KMS-11 (cell line): Measurements from ENCODE around the gene SMPD3.

Experiments used
- H2AFZ ChIP-seq: fragments of 200-600 bp; sonication (generic); 2 replicates; pipeline ENCODE4 v1.6.1; 2016; ENCODE audit warnings: antibody characterized with exemption, mixed run types, low read depth
- H3K27ac ChIP-seq: fragments of 200-600 bp; sonication (generic); 2 replicates; pipeline ENCODE4 v1.6.1; 2016; ENCODE audit warnings: mild to moderate bottlenecking, mixed run types
- H3K27me3 ChIP-seq: fragments of 200-600 bp; sonication (generic); 2 replicates; pipeline ENCODE4 v1.6.1; 2017; ENCODE audit warnings: mild to moderate bottlenecking, low read depth, mixed run types, moderate library complexity; ENCODE audit not compliant: insufficient read depth
- H3K36me3 ChIP-seq: fragments of 200-600 bp; sonication (generic); 2 replicates; pipeline ENCODE4 v1.6.1; 2017; ENCODE audit warnings: mild to moderate bottlenecking, mixed run types; ENCODE audit not compliant: insufficient read depth
- H3K4me1 ChIP-seq: fragments of 200-600 bp; sonication (generic); 2 replicates; pipeline ENCODE4 v1.6.1; 2016; ENCODE audit warnings: mild to moderate bottlenecking, low read depth, mixed run types; ENCODE audit not compliant: poor library complexity, severe bottlenecking
- H3K4me2 ChIP-seq: fragments of 200-600 bp; sonication (generic); 2 replicates; pipeline ENCODE4 v1.7.0; 2016; ENCODE audit warnings: mild to moderate bottlenecking, mixed run types
- H3K4me3 ChIP-seq: fragments of 200-600 bp; sonication (generic); IDR thresholded peaks from 2 replicates; pipeline ENCODE4 v1.6.1; 2017; ENCODE audit warnings: low read depth, low read length, mixed read lengths; ENCODE audit not compliant: insufficient read depth
- H3K79me2 ChIP-seq: fragments of 200-600 bp; sonication (generic); 2 replicates; pipeline ENCODE4 v1.6.1; 2016; ENCODE audit warnings: low read depth, mixed run types; ENCODE audit not compliant: insufficient read depth
- H3K9ac ChIP-seq: fragments of 200-600 bp; sonication (generic); 2 replicates; pipeline ENCODE4 v1.6.1; 2016; ENCODE audit warnings: mild to moderate bottlenecking, mixed run types
- H4K20me1 ChIP-seq: fragments of 200-600 bp; sonication (generic); 2 replicates; pipeline ENCODE4 v1.6.1; 2016; ENCODE audit warnings: mild to moderate bottlenecking, mixed run types; ENCODE audit not compliant: insufficient read depth
- CTCF ChIP-seq: fragments of 200-600 bp; sonication (generic); conservative IDR thresholded peaks from 2 replicates; pipeline ENCODE4 v1.6.1; 2017; ENCODE audit warnings: low read depth, mild to moderate bottlenecking, antibody characterized with exemption, low read length, moderate library complexity, mixed read lengths

The SMPD3 gene

GRCh38 chr16:68361485-68361884 is 86.8 kb downstream of the SMPD3 start:
- H3K36me3 ChIP-seq, result no peaks in the 10 kb centered on the region
- no peak overlapping the region for H2AFZ ChIP-seq
- no peak overlapping the region for H3K27ac ChIP-seq
- no peaks in the 10 kb centered on the region for H4K20me1 ChIP-seq
- no peak overlapping the region for H3K4me3 ChIP-seq
- no peaks in the 10 kb centered on the region for H3K27me3 ChIP-seq
- H3K4me2 ChIP-seq, result no peak overlapping the region
- H3K79me2 ChIP-seq, result no peaks in the 10 kb centered on the region
- peaks cover 29% of the 10 kb centered on the region for H3K4me1 ChIP-seq
- H3K9ac ChIP-seq, result no peak overlapping the region
- TF ChIP-seq CTCF, result no peak

GRCh38 chr16:68360956-68361355 is 87.4 kb downstream of the SMPD3 start:
- H3K4me1 ChIP-seq, result peaks cover 28% of the 10 kb centered on the region
- H3K36me3 ChIP-seq, result no peaks in the 10 kb centered on the region
- no peak overlapping the region for H3K27ac ChIP-seq
- no peak overlapping the region for H2AFZ ChIP-seq
- no peak overlapping the region for H3K9ac ChIP-seq
- no peaks in the 10 kb centered on the region for H3K27me3 ChIP-seq
- no peak overlapping the region for H3K4me2 ChIP-seq
- no peaks in the 10 kb centered on the region for H4K20me1 ChIP-seq
- no peaks in the 10 kb centered on the region for H3K79me2 ChIP-seq
- H3K4me3 ChIP-seq, result no peak overlapping the region
- TF ChIP-seq CTCF, result no peak

- H3K36me3 ChIP-seq, result no peaks in the 10 kb centered on the region
- H3K27ac ChIP-seq, result no peak overlapping the region
- no peaks in the 10 kb centered on the region for H4K20me1 ChIP-seq
- no peak for TF ChIP-seq CTCF
- H3K4me3 ChIP-seq, result no peak overlapping the region
- H3K27me3 ChIP-seq, result no peaks in the 10 kb centered on the region
- no peak overlapping the region for H3K4me2 ChIP-seq
- H3K79me2 ChIP-seq, result no peaks in the 10 kb centered on the region
- H2AFZ ChIP-seq, result no peak overlapping the region
- peaks cover 28% of the 10 kb centered on the region for H3K4me1 ChIP-seq
- no peak overlapping the region for H3K9ac ChIP-seq
These were observed 87.8 kb downstream of the SMPD3 start for GRCh38 chr16:68360547-68360946.

GRCh38 chr16:68359398-68360191 is 88.7 kb downstream of the SMPD3 start:
- no peak overlapping the region for H3K27ac ChIP-seq
- no peaks in the 10 kb centered on the region for H3K79me2 ChIP-seq
- no peaks in the 10 kb centered on the region for H3K36me3 ChIP-seq
- no peak for TF ChIP-seq CTCF
- no peak overlapping the region for H3K4me2 ChIP-seq
- no peaks in the 10 kb centered on the region for H4K20me1 ChIP-seq
- H3K4me3 ChIP-seq, result no peak overlapping the region
- no peak overlapping the region for H2AFZ ChIP-seq
- no peaks in the 10 kb centered on the region for H3K27me3 ChIP-seq
- H3K9ac ChIP-seq, result no peak overlapping the region
- H3K4me1 ChIP-seq, result peaks cover 33% of the 10 kb centered on the region
